Measurements from ENCODE around the gene HCK. TPM values are rescaled to one million over a fixed set of nuclear protein-coding genes. Genes with fewer than 3 reads are reported as not detected.

Gene HCK
- total RNA-seq, 2 experiments from 2014 or later = 0.67 to 1.0 TPM

- H3K4me3 Mint-ChIP-seq = no peak overlapping the region
Observed at GRCh38 chr20:32078791-32079190, 26.7 kb downstream of the HCK start.

GRCh38 chr20:32079655-32080109 is 27.6 kb downstream of the HCK start:
- Histone ChIP-seq H3K27ac (ENCODE audit: low read depth in 1 of 2, low read length in 2 of 2) (no peak overlapping the region), H3K27me3 (ENCODE audit: control insufficient read depth in 1 of 2, insufficient read depth in 2 of 2, low read length in 2 of 2) (peaks cover 0 to 7% of the 10 kb centered on the region in 2 experiments), H3K4me1 (ENCODE audit: insufficient read depth, low read length) (no peaks in the 10 kb centered on the region), H3K4me3 (ENCODE audit: low read length) (no peak overlapping the region), H3K9me3 (ENCODE audit: control insufficient read depth in 1 of 2, insufficient read depth in 1 of 2, low read length in 2 of 2) (no peaks in the 10 kb centered on the region), H3K36me3 (ENCODE audit: insufficient read depth, low read length) (no peaks in the 10 kb centered on the region)
- no peak for DNase-seq
- no peak for TF ChIP-seq CTCF (IDR thresholded peaks at IDR 0.05)
- no peaks in the 10 kb centered on the region for H3K36me3 Mint-ChIP-seq (ENCODE audit: low read depth)
- intact Hi-C loops (cut with DNase I, micrococcal nuclease) = no loop called here
- ATAC-seq (ENCODE audit: poor library complexity) = no peak
- POLR2A ChIA-PET = no interaction called here
- no peak overlapping the region for H3K27ac Mint-ChIP-seq
- no peaks in the 10 kb centered on the region for H3K4me1 Mint-ChIP-seq (ENCODE audit: low read depth)
- CTCF ChIA-PET = no interaction called here
- peaks cover 31% of the 10 kb centered on the region for H3K27me3 Mint-ChIP-seq
- no peaks in the 10 kb centered on the region for H3K9me3 Mint-ChIP-seq
- no peak overlapping the region for H3K4me3 Mint-ChIP-seq

More at GRCh38 chr20:32078791-32079190, 26.7 kb downstream of the HCK start:
- Histone ChIP-seq H3K27me3 (ENCODE audit: control insufficient read depth in 1 of 2, insufficient read depth in 2 of 2, low read length in 2 of 2) (peaks cover 0 to 6% of the 10 kb centered on the region in 2 experiments), H3K4me3 (ENCODE audit: low read length) (no peak overlapping the region), H3K27ac (ENCODE audit: low read depth in 1 of 2, low read length in 2 of 2) (no peak overlapping the region), H3K36me3 (ENCODE audit: insufficient read depth, low read length) (no peaks in the 10 kb centered on the region), H3K9me3 (ENCODE audit: control insufficient read depth in 1 of 2, insufficient read depth in 1 of 2, low read length in 2 of 2) (no peaks in the 10 kb centered on the region), H3K4me1 (ENCODE audit: insufficient read depth, low read length) (no peaks in the 10 kb centered on the region)
- no peak overlapping the region for H3K27ac Mint-ChIP-seq
- intact Hi-C loops (cut with DNase I, micrococcal nuclease) = no loop called here
- CTCF ChIA-PET = no interaction called here
- POLR2A ChIA-PET = no interaction called here
- DNase-seq = no peak
- H3K27me3 Mint-ChIP-seq = peaks cover 31% of the 10 kb centered on the region
- no peaks in the 10 kb centered on the region for H3K9me3 Mint-ChIP-seq
- H3K4me1 Mint-ChIP-seq (ENCODE audit: low read depth) = no peaks in the 10 kb centered on the region
- no peak for ATAC-seq (ENCODE audit: poor library complexity)
- H3K36me3 Mint-ChIP-seq (ENCODE audit: low read depth) = no peaks in the 10 kb centered on the region
- no peak for TF ChIP-seq CTCF (IDR thresholded peaks at IDR 0.05)

GRCh38 chr20:32080783-32081182 is 28.7 kb downstream of the HCK start:
- no peak overlapping the region for H3K4me3 ChIP-seq (ENCODE audit: low read length)
- H3K27me3 Mint-ChIP-seq = peaks cover 31% of the 10 kb centered on the region
- H3K4me1 ChIP-seq (ENCODE audit: insufficient read depth, low read length) = no peaks in the 10 kb centered on the region
- H3K9me3 ChIP-seq (ENCODE audit: control insufficient read depth in 1 of 2, insufficient read depth in 1 of 2, low read length in 2 of 2) = no peaks in the 10 kb centered on the region
- CTCF ChIA-PET = no interaction called here
- no peak overlapping the region for H3K27ac Mint-ChIP-seq
- H3K27me3 ChIP-seq (ENCODE audit: control insufficient read depth in 1 of 2, insufficient read depth in 2 of 2, low read length in 2 of 2) = peaks cover 0 to 7% of the 10 kb centered on the region in 2 experiments
- H3K36me3 ChIP-seq (ENCODE audit: insufficient read depth, low read length) = no peaks in the 10 kb centered on the region
- H3K27ac ChIP-seq (ENCODE audit: low read depth in 1 of 2, low read length in 2 of 2) = no peak overlapping the region
- H3K9me3 Mint-ChIP-seq = no peaks in the 10 kb centered on the region
- H3K36me3 Mint-ChIP-seq (ENCODE audit: low read depth) = no peaks in the 10 kb centered on the region
- intact Hi-C loops (cut with DNase I, micrococcal nuclease) = no loop called here
- TF ChIP-seq CTCF (IDR thresholded peaks at IDR 0.05) = no peak
- DNase-seq (no peak), ATAC-seq (ENCODE audit: poor library complexity) (no peak)
- POLR2A ChIA-PET = no interaction called here
- no peaks in the 10 kb centered on the region for H3K4me1 Mint-ChIP-seq (ENCODE audit: low read depth)
- no peak overlapping the region for H3K4me3 Mint-ChIP-seq

All from CD4-positive, alpha-beta T cell (primary cell).